IgD-negative memory B cell (primary cell): ENCODE data around the gene PPA1. TPM values are rescaled to one million over a fixed set of nuclear protein-coding genes. Genes with fewer than 3 reads are reported as not detected.
A peak's percentile ranks its signal among the peaks of the same experiment; 100 is the strongest.
"Not testable (repeated sequence)": the region's sequence is repeated elsewhere in the genome, so short reads cannot be mapped to it uniquely, and the experiment has no call there.

ENCODE experiments used
- H3K27ac Mint-ChIP-seq, 3 donors: one replicate each; pipeline ENCODE4 v1.8.0; 2020 to 2022; ENCODE audit warnings: mild to moderate bottlenecking in 3 of 3, mixed read lengths in 3 of 3, moderate library complexity in 1 of 3
- H3K27me3 Mint-ChIP-seq: one replicate; pipeline ENCODE4 v1.8.0; 2021; ENCODE audit warnings: mixed read lengths
- H3K36me3 Mint-ChIP-seq: one replicate; pipeline ENCODE4 v1.8.0; 2020; ENCODE audit warnings: mild to moderate bottlenecking, mixed read lengths
- H3K4me1 Mint-ChIP-seq, 3 donors: one replicate each; pipeline ENCODE4 v1.8.0; 2020 to 2022; ENCODE audit warnings: mixed read lengths in 3 of 3, mild to moderate bottlenecking in 1 of 3
- H3K4me3 Mint-ChIP-seq, 4 donors: one replicate each; pipeline ENCODE4 v1.8.0; 2020 to 2022; ENCODE audit warnings: mild to moderate bottlenecking in 4 of 4, mixed read lengths in 4 of 4, moderate library complexity in 3 of 4
- H3K9me3 Mint-ChIP-seq, 3 donors: one replicate each; pipeline ENCODE4 v1.8.0; 2020 to 2021; ENCODE audit warnings: mixed read lengths in 3 of 3, mild to moderate bottlenecking in 1 of 3
- polyA plus RNA-seq: library from polyadenylated mRNA; unstranded; fragments of 300-500 nt; fragmentation: Illumina TruSeq; gene quantifications from one replicate; pipeline ENCODE4 v1.2.3, GENCODE V29; 2021

The PPA1 gene
- polyA plus RNA-seq, 1 donor from 2014 or later = 76.4 TPM

- Mint-ChIP-seq H3K9me3 (peaks cover 2 to 7% (median 5%) of the 10 kb centered on the region in 3 donors), H3K36me3 (peaks cover 6% of the 10 kb centered on the region), H3K4me1 (no peaks in the 10 kb centered on the region), H3K27ac (no peak overlapping the region), H3K27me3 (peaks cover 9% of the 10 kb centered on the region), H3K4me3 (no peak overlapping the region)
Observed at GRCh38 chr10:70265032-70265689, 31.9 kb upstream of the PPA1 start.

- H3K4me1 Mint-ChIP-seq = peaks cover 0 to under 1% (median 0%) of the 10 kb centered on the region in 3 donors
- H3K9me3 Mint-ChIP-seq = peaks cover 2 to 7% (median 5%) of the 10 kb centered on the region in 3 donors
- peaks cover 26% of the 10 kb centered on the region for H3K27me3 Mint-ChIP-seq
- no peak overlapping the region for H3K4me3 Mint-ChIP-seq
- H3K36me3 Mint-ChIP-seq = peaks cover 6% of the 10 kb centered on the region
- no peak overlapping the region for H3K27ac Mint-ChIP-seq
Observed at GRCh38 chr10:70260734-70261133, 27.5 kb upstream of the PPA1 start.

- Mint-ChIP-seq H3K27ac (no peak overlapping the region), H3K27me3 (peaks cover 30% of the 10 kb centered on the region), H3K4me1 (peaks cover 0 to 1% (median 0%) of the 10 kb centered on the region in 3 donors), H3K36me3 (peaks cover 6% of the 10 kb centered on the region), H3K4me3 (no peak overlapping the region), H3K9me3 (peaks cover 2 to 7% (median 5%) of the 10 kb centered on the region in 3 donors)
Observed at GRCh38 chr10:70260259-70260658, 27.0 kb upstream of the PPA1 start.

GRCh38 chr10:70258216-70258615, 25.0 kb upstream of the PPA1 start:
- H3K27me3 Mint-ChIP-seq = peaks cover 43% of the 10 kb centered on the region
- H3K36me3 Mint-ChIP-seq = peaks cover 6% of the 10 kb centered on the region
- no peak overlapping the region for H3K4me3 Mint-ChIP-seq
- H3K27ac Mint-ChIP-seq = no peak overlapping the region
- H3K9me3 Mint-ChIP-seq = peaks cover 2 to 7% (median 5%) of the 10 kb centered on the region in 3 donors
- H3K4me1 Mint-ChIP-seq = peaks cover 0 to 1% (median 0%) of the 10 kb centered on the region in 3 donors

- not testable (repeated sequence) for H3K9me3 Mint-ChIP-seq, H3K4me3 Mint-ChIP-seq, H3K27ac Mint-ChIP-seq, H3K36me3 Mint-ChIP-seq, H3K4me1 Mint-ChIP-seq
- peaks cover 45% of the 10 kb centered on the region for H3K27me3 Mint-ChIP-seq
Observed at GRCh38 chr10:70257816-70258215, 24.6 kb upstream of the PPA1 start.

GRCh38 chr10:70256463-70256862, 23.2 kb upstream of the PPA1 start:
- Mint-ChIP-seq H3K36me3 (peaks cover 5% of the 10 kb centered on the region), H3K27me3 (peaks cover 46% of the 10 kb centered on the region), H3K4me3 (no peak overlapping the region), H3K27ac (no peak overlapping the region), H3K9me3 (peaks cover 0 to 10% (median 2%) of the 10 kb centered on the region in 3 donors), H3K4me1 (peaks cover 0 to 1% (median 0%) of the 10 kb centered on the region in 3 donors)

- peaks cover 0 to 1% (median 0%) of the 10 kb centered on the region in 3 donors for H3K4me1 Mint-ChIP-seq
- H3K36me3 Mint-ChIP-seq = peaks cover 1% of the 10 kb centered on the region
- peak overlapping the region in 3 of 4 donors; percentile 39 to 55 (median 53) for H3K4me3 Mint-ChIP-seq
- peaks cover 42% of the 10 kb centered on the region for H3K27me3 Mint-ChIP-seq
- H3K9me3 Mint-ChIP-seq = peaks cover 0 to 3% (median 0%) of the 10 kb centered on the region in 3 donors
- no peak overlapping the region for H3K27ac Mint-ChIP-seq
Observed at GRCh38 chr10:70255329-70256299, 22.4 kb upstream of the PPA1 start.

- Mint-ChIP-seq H3K9me3 (peaks cover 0 to 3% (median 0%) of the 10 kb centered on the region in 3 donors), H3K36me3 (peaks cover 2% of the 10 kb centered on the region), H3K27me3 (peaks cover 41% of the 10 kb centered on the region), H3K4me1 (peaks cover 0 to 1% (median 0%) of the 10 kb centered on the region in 3 donors), H3K27ac (no peak overlapping the region), H3K4me3 (peak overlapping the region in 1 of 4 donors; percentile 39)
Observed at GRCh38 chr10:70254778-70255328, 21.6 kb upstream of the PPA1 start.

- Mint-ChIP-seq H3K27me3 (peaks cover 40% of the 10 kb centered on the region), H3K36me3 (peaks cover 2% of the 10 kb centered on the region), H3K9me3 (peaks cover 0 to 3% (median 0%) of the 10 kb centered on the region in 3 donors), H3K27ac (no peak overlapping the region), H3K4me3 (peak overlapping the region in 1 of 4 donors; percentile 32), H3K4me1 (peaks cover 0 to 1% (median 0%) of the 10 kb centered on the region in 3 donors)
Observed at GRCh38 chr10:70253878-70254765, 20.9 kb upstream of the PPA1 start.

GRCh38 chr10:70250961-70251680, 17.9 kb upstream of the PPA1 start:
- Mint-ChIP-seq H3K4me1 (peaks cover 0 to 1% (median 0%) of the 10 kb centered on the region in 3 donors), H3K27me3 (peaks cover 33% of the 10 kb centered on the region), H3K36me3 (peaks cover 2% of the 10 kb centered on the region), H3K9me3 (peaks cover 0 to 3% (median 0%) of the 10 kb centered on the region in 3 donors), H3K27ac (no peak overlapping the region), H3K4me3 (no peak overlapping the region)

- H3K27ac Mint-ChIP-seq = no peak overlapping the region
- H3K27me3 Mint-ChIP-seq = peaks cover 7% of the 10 kb centered on the region
- peaks cover 0 to 3% (median 0%) of the 10 kb centered on the region in 3 donors for H3K9me3 Mint-ChIP-seq
- peaks cover 2% of the 10 kb centered on the region for H3K36me3 Mint-ChIP-seq
- H3K4me3 Mint-ChIP-seq = no peak overlapping the region
- peaks cover 0 to 1% (median 0%) of the 10 kb centered on the region in 3 donors for H3K4me1 Mint-ChIP-seq
Observed at GRCh38 chr10:70247360-70247759, 14.1 kb upstream of the PPA1 start.

GRCh38 chr10:70241081-70241480, 7.9 kb upstream of the PPA1 start:
- H3K27me3 Mint-ChIP-seq = peaks cover 1% of the 10 kb centered on the region
- H3K4me1 Mint-ChIP-seq = peaks cover 0 to 1% (median 0%) of the 10 kb centered on the region in 3 donors
- H3K4me3 Mint-ChIP-seq = peak overlapping the region in 1 of 4 donors; percentile 13
- H3K9me3 Mint-ChIP-seq = no peaks in the 10 kb centered on the region
- H3K36me3 Mint-ChIP-seq = no peaks in the 10 kb centered on the region
- H3K27ac Mint-ChIP-seq = no peak overlapping the region

- H3K9me3 Mint-ChIP-seq, H3K4me1 Mint-ChIP-seq, H3K4me3 Mint-ChIP-seq, H3K27me3 Mint-ChIP-seq, H3K27ac Mint-ChIP-seq, H3K36me3 Mint-ChIP-seq: not testable (repeated sequence)
Observed at GRCh38 chr10:70239986-70240385, 6.8 kb upstream of the PPA1 start.
